MCF 10A (cell line): ENCODE data around the gene IQCK. TPM values are rescaled to one million over a fixed set of nuclear protein-coding genes. Genes with fewer than 3 reads are reported as not detected.

Experiments used
- BruUV-seq: library from RNA; stranded (reverse); fragments of 400-500 nt; replicated peaks from 2 replicates; lab custom pipeline; 2021; lab: Mats Ljungman, UMichigan
- CTCF ChIA-PET: fragments of 300-600 bp; sonication (Branson Sonifier 250); formaldehyde crosslinking; extraction: SDS; loops from one replicate; lab custom pipeline; 2021; ENCODE audit warnings: antibody characterized with exemption, inconsistent platforms; lab: Yijun Ruan, JAX
- POLR2A ChIA-PET: fragments of 300-600, 350-650 bp; sonication (Branson Sonifier 250); formaldehyde crosslinking; extraction: SDS; loops from one replicate; lab custom pipeline; 2020; ENCODE audit warnings: antibody characterized with exemption, inconsistent platforms; lab: Yijun Ruan, JAX
- DNase-seq: peaks from one replicate; pipeline ENCODE4 v3.0.0-alpha.2; 2018; ENCODE audit not compliant: unreplicated experiment
- H3K27ac Mint-ChIP-seq: one replicate; pipeline ENCODE4 v1.8.0; 2022; ENCODE audit warnings: mild to moderate bottlenecking, low read depth, mixed read lengths; ENCODE audit not compliant: unreplicated experiment
- H3K27me3 Mint-ChIP-seq: one replicate; pipeline ENCODE4 v1.8.0; 2022; ENCODE audit warnings: mixed read lengths; ENCODE audit not compliant: insufficient read depth, unreplicated experiment
- H3K36me3 Mint-ChIP-seq: one replicate; pipeline ENCODE4 v1.8.0; 2022; ENCODE audit warnings: mild to moderate bottlenecking, moderate library complexity, mixed read lengths; ENCODE audit not compliant: insufficient read depth, unreplicated experiment
- H3K4me1 Mint-ChIP-seq: one replicate; pipeline ENCODE4 v1.8.0; 2022; ENCODE audit warnings: mixed read lengths; ENCODE audit not compliant: insufficient read depth, unreplicated experiment
- H3K4me3 Mint-ChIP-seq: one replicate; pipeline ENCODE4 v1.8.0; 2022; ENCODE audit warnings: mild to moderate bottlenecking, moderate library complexity, mixed read lengths; ENCODE audit not compliant: unreplicated experiment
- H3K9me3 Mint-ChIP-seq: one replicate; pipeline ENCODE4 v1.8.0; 2022; ENCODE audit warnings: mixed read lengths; ENCODE audit not compliant: unreplicated experiment
- CTCF ChIP-seq: fragments of 200-600 bp; IDR thresholded peaks from one replicate; pipeline ENCODE4 v1.8.0; 2022; ENCODE audit warnings: antibody characterized with exemption, mild to moderate bottlenecking; ENCODE audit not compliant: unreplicated experiment
- intact Hi-C: fragments of 100-400 bp; cut with micrococcal nuclease; formaldehyde crosslinking; loops from 2 replicates; pipeline ENCODE4 v1.14.1; 2022
- total RNA-seq: library from RNA; stranded (reverse); gene quantifications from 2 replicates; pipeline ENCODE4 v1.2.3, GENCODE V29; 2022

IQCK gene
- total RNA-seq, 1 experiment from 2014 or later = 5.9 TPM

GRCh38 chr16:19883966-19884485, 166.0 kb downstream of the IQCK start:
- Mint-ChIP-seq H3K27me3 (peaks cover 12% of the 10 kb centered on the region), H3K27ac (no peak overlapping the region), H3K4me1 (peaks cover 9% of the 10 kb centered on the region), H3K9me3 (no peaks in the 10 kb centered on the region), H3K4me3 (peak overlapping the region; percentile 60), H3K36me3 (no peaks in the 10 kb centered on the region)
- CTCF ChIA-PET = interaction anchor here (0.5 to 6.6 kb wide), 7 partner anchors 9 to 326 kb away, joined by 3 to 184 read pairs (median 3); no protein-coding TSS in a partner anchor
- intact Hi-C loops = no loop called here
- no TSS peak for BruUV-seq
- no peak for DNase-seq
- POLR2A ChIA-PET = no interaction called here
- no peak for TF ChIP-seq CTCF

GRCh38 chr16:19884611-19885450, 166.8 kb downstream of the IQCK start, which contains the start of gene GPRC5B:
Gene GPRC5B (minus strand): TSS chr16:19884848. CDS start chr16:19872845, 12,003 bp downstream.
- ChIA-PET POLR2A (no interaction called here), CTCF (interaction anchor here (0.5 to 6.6 kb wide), 13 partner anchors 10 to 336 kb away, joined by 3 to 184 read pairs (median 3); partner anchors contain the start of gene VPS35L)
- Mint-ChIP-seq H3K27ac (no peak within 1 kb of the TSS), H3K27me3 (peaks cover 12% of the 10 kb centered on the region), H3K36me3 (no peaks in the 10 kb centered on the region), H3K4me3 (peak within 1 kb of the TSS; percentile 60), H3K9me3 (no peaks in the 10 kb centered on the region), H3K4me1 (peaks cover 4% of the 10 kb centered on the region)
- no TSS peak for BruUV-seq
- peak; percentile 8 for TF ChIP-seq CTCF
- intact Hi-C loops = loop anchor here (5.0 kb wide), 2 partner anchors 168 to 303 kb away; partner anchors contain the start of genes IQCK and KNOP1
- no peak for DNase-seq

GRCh38 chr16:19885451-19886072, 167.5 kb downstream of the IQCK start:
- H3K4me1 Mint-ChIP-seq = peaks cover 4% of the 10 kb centered on the region
- intact Hi-C loops = loop anchor here (1.0 to 5.0 kb wide), 6 partner anchors 168 to 497 kb away; partner anchors contain the start of genes IQCK and KNOP1
- TF ChIP-seq CTCF = no peak
- peaks cover 12% of the 10 kb centered on the region for H3K27me3 Mint-ChIP-seq
- H3K4me3 Mint-ChIP-seq = peak overlapping the region; percentile 60
- no TSS peak for BruUV-seq
- ChIA-PET POLR2A (interaction anchor here (0.6 kb wide), 1 partner anchor 41 kb away, joined by 3 read pairs; no protein-coding TSS in a partner anchor), CTCF (interaction anchor here (0.7 to 6.6 kb wide), 12 partner anchors 21 to 426 kb away, joined by 3 to 184 read pairs (median 14); partner anchors contain the start of gene VPS35L)
- no peak overlapping the region for H3K27ac Mint-ChIP-seq
- no peaks in the 10 kb centered on the region for H3K36me3 Mint-ChIP-seq
- no peaks in the 10 kb centered on the region for H3K9me3 Mint-ChIP-seq
- DNase-seq = no peak
